ENCODE measurements around the gene DMKN.
A peak's percentile ranks its signal among the peaks of the same experiment; 100 is the strongest.

DMKN gene

GRCh38 chr19:35509018-35509652 lies 4.3 kb downstream of the DMKN start:
- Histone ChIP-seq H3K4me1 (ENCODE audit: control insufficient read depth, insufficient read depth, low read length, poor library complexity, severe bottlenecking) (no peaks in the 10 kb centered on the region), H3K4me3 (ENCODE audit: extremely low read depth, insufficient read depth, low read length, poor library complexity, severe bottlenecking) (peak overlapping the region; percentile 43), H3K36me3 (ENCODE audit: control insufficient read depth, insufficient read depth, low read length) (no peaks in the 10 kb centered on the region), H3K27ac (ENCODE audit: low read depth, low read length, severe bottlenecking) (no peak overlapping the region), H3K9me3 (ENCODE audit: control insufficient read depth, low read length) (no peaks in the 10 kb centered on the region)
- WGBS, 2 experiments (ENCODE audit: insufficient coverage in 2 of 2) = 12 to 14% methylated on average over 9 of the region's 12 CpGs

- WGBS, 2 experiments (ENCODE audit: insufficient coverage in 2 of 2) = 86% methylated on average over 1 of the region's 3 CpGs; no CpG with 5 or more reads in 1 of the 2 experiments
Observed at GRCh38 chr19:35508129-35508528, 5.3 kb downstream of the DMKN start.

GRCh38 chr19:35507561-35507960 lies 5.9 kb downstream of the DMKN start:
- 95 to 96% methylated on average over 11 of the region's 11 CpGs for WGBS, 2 experiments (ENCODE audit: insufficient coverage in 2 of 2)
- no peaks in the 10 kb centered on the region for H3K36me3 ChIP-seq (ENCODE audit: control insufficient read depth, insufficient read depth, low read length)
- H3K4me1 ChIP-seq (ENCODE audit: control insufficient read depth, insufficient read depth, low read length, poor library complexity, severe bottlenecking) = no peaks in the 10 kb centered on the region
- no peak overlapping the region for H3K27ac ChIP-seq (ENCODE audit: low read depth, low read length, severe bottlenecking)
- H3K9me3 ChIP-seq (ENCODE audit: control insufficient read depth, low read length) = no peaks in the 10 kb centered on the region
- H3K4me3 ChIP-seq (ENCODE audit: extremely low read depth, insufficient read depth, low read length, poor library complexity, severe bottlenecking) = no peak overlapping the region

More at GRCh38 chr19:35508129-35508528, 5.3 kb downstream of the DMKN start:
- H3K27ac ChIP-seq (ENCODE audit: low read depth, low read length, severe bottlenecking) = no peak overlapping the region
- no peaks in the 10 kb centered on the region for H3K36me3 ChIP-seq (ENCODE audit: control insufficient read depth, insufficient read depth, low read length)
- H3K4me1 ChIP-seq (ENCODE audit: control insufficient read depth, insufficient read depth, low read length, poor library complexity, severe bottlenecking) = no peaks in the 10 kb centered on the region
- H3K9me3 ChIP-seq (ENCODE audit: control insufficient read depth, low read length) = no peaks in the 10 kb centered on the region
- H3K4me3 ChIP-seq (ENCODE audit: extremely low read depth, insufficient read depth, low read length, poor library complexity, severe bottlenecking) = no peak overlapping the region

GRCh38 chr19:35506011-35506410 lies 7.4 kb downstream of the DMKN start:
- no peaks in the 10 kb centered on the region for H3K36me3 ChIP-seq (ENCODE audit: control insufficient read depth, insufficient read depth, low read length)
- peaks cover 3% of the 10 kb centered on the region for H3K4me1 ChIP-seq (ENCODE audit: control insufficient read depth, insufficient read depth, low read length, poor library complexity, severe bottlenecking)
- WGBS, 2 experiments (ENCODE audit: insufficient coverage in 2 of 2) = 84 to 90% methylated on average over 2 to 4 of the region's 7 CpGs
- no peaks in the 10 kb centered on the region for H3K9me3 ChIP-seq (ENCODE audit: control insufficient read depth, low read length)
- H3K4me3 ChIP-seq (ENCODE audit: extremely low read depth, insufficient read depth, low read length, poor library complexity, severe bottlenecking) = no peak overlapping the region
- H3K27ac ChIP-seq (ENCODE audit: low read depth, low read length, severe bottlenecking) = no peak overlapping the region

GRCh38 chr19:35502751-35503150 lies 10.7 kb downstream of the DMKN start:
- H3K36me3 ChIP-seq (ENCODE audit: control insufficient read depth, insufficient read depth, low read length) = no peaks in the 10 kb centered on the region
- no CpG with 5 or more reads among the region's 4 CpGs for WGBS, 2 experiments (ENCODE audit: insufficient coverage in 2 of 2)
- no peak overlapping the region for H3K4me3 ChIP-seq (ENCODE audit: extremely low read depth, insufficient read depth, low read length, poor library complexity, severe bottlenecking)
- no peaks in the 10 kb centered on the region for H3K9me3 ChIP-seq (ENCODE audit: control insufficient read depth, low read length)
- no peak overlapping the region for H3K27ac ChIP-seq (ENCODE audit: low read depth, low read length, severe bottlenecking)
- H3K4me1 ChIP-seq (ENCODE audit: control insufficient read depth, insufficient read depth, low read length, poor library complexity, severe bottlenecking) = peaks cover 3% of the 10 kb centered on the region

- Histone ChIP-seq H3K36me3 (ENCODE audit: control insufficient read depth, insufficient read depth, low read length) (no peaks in the 10 kb centered on the region), H3K9me3 (ENCODE audit: control insufficient read depth, low read length) (no peaks in the 10 kb centered on the region), H3K4me3 (ENCODE audit: extremely low read depth, insufficient read depth, low read length, poor library complexity, severe bottlenecking) (no peak overlapping the region), H3K4me1 (ENCODE audit: control insufficient read depth, insufficient read depth, low read length, poor library complexity, severe bottlenecking) (peaks cover 3% of the 10 kb centered on the region), H3K27ac (ENCODE audit: low read depth, low read length, severe bottlenecking) (no peak overlapping the region)
- WGBS, 2 experiments (ENCODE audit: insufficient coverage in 2 of 2) = 94 to 96% methylated on average over 4 to 9 of the region's 15 CpGs
Observed at GRCh38 chr19:35501684-35502083, 11.8 kb downstream of the DMKN start.

- Histone ChIP-seq H3K9me3 (ENCODE audit: control insufficient read depth, low read length) (no peaks in the 10 kb centered on the region), H3K27ac (ENCODE audit: low read depth, low read length, severe bottlenecking) (no peak overlapping the region), H3K4me1 (ENCODE audit: control insufficient read depth, insufficient read depth, low read length, poor library complexity, severe bottlenecking) (peaks cover 3% of the 10 kb centered on the region), H3K36me3 (ENCODE audit: control insufficient read depth, insufficient read depth, low read length) (no peaks in the 10 kb centered on the region), H3K4me3 (ENCODE audit: extremely low read depth, insufficient read depth, low read length, poor library complexity, severe bottlenecking) (no peak overlapping the region)
- 96 to 98% methylated on average over 6 to 7 of the region's 10 CpGs for WGBS, 2 experiments (ENCODE audit: insufficient coverage in 2 of 2)
Observed at GRCh38 chr19:35500611-35501010, 12.8 kb downstream of the DMKN start.

- no peak overlapping the region for H3K27ac ChIP-seq (ENCODE audit: low read depth, low read length, severe bottlenecking)
- no peaks in the 10 kb centered on the region for H3K36me3 ChIP-seq (ENCODE audit: control insufficient read depth, insufficient read depth, low read length)
- H3K9me3 ChIP-seq (ENCODE audit: control insufficient read depth, low read length) = no peaks in the 10 kb centered on the region
- 88% methylated on average over 7 of the region's 9 CpGs for whole genome bisulfite sequencing, 2 experiments (ENCODE audit: insufficient coverage in 2 of 2)
- H3K4me1 ChIP-seq (ENCODE audit: control insufficient read depth, insufficient read depth, low read length, poor library complexity, severe bottlenecking) = peaks cover 3% of the 10 kb centered on the region
- no peak overlapping the region for H3K4me3 ChIP-seq (ENCODE audit: extremely low read depth, insufficient read depth, low read length, poor library complexity, severe bottlenecking)
Observed at GRCh38 chr19:35498984-35499527, 14.4 kb downstream of the DMKN start.

- Histone ChIP-seq H3K4me3 (ENCODE audit: extremely low read depth, insufficient read depth, low read length, poor library complexity, severe bottlenecking) (no peak overlapping the region), H3K9me3 (ENCODE audit: control insufficient read depth, low read length) (no peaks in the 10 kb centered on the region), H3K27ac (ENCODE audit: low read depth, low read length, severe bottlenecking) (no peak overlapping the region), H3K36me3 (ENCODE audit: control insufficient read depth, insufficient read depth, low read length) (no peaks in the 10 kb centered on the region), H3K4me1 (ENCODE audit: control insufficient read depth, insufficient read depth, low read length, poor library complexity, severe bottlenecking) (peaks cover 3% of the 10 kb centered on the region)
- WGBS, 2 experiments (ENCODE audit: insufficient coverage in 2 of 2) = 100% methylated on average over 1 to 2 of the region's 3 CpGs
Observed at GRCh38 chr19:35498220-35498619, 15.2 kb downstream of the DMKN start.

GRCh38 chr19:35497406-35497805 lies 16.0 kb downstream of the DMKN start:
- H3K36me3 ChIP-seq (ENCODE audit: control insufficient read depth, insufficient read depth, low read length) = no peaks in the 10 kb centered on the region
- no peaks in the 10 kb centered on the region for H3K9me3 ChIP-seq (ENCODE audit: control insufficient read depth, low read length)
- no peak overlapping the region for H3K27ac ChIP-seq (ENCODE audit: low read depth, low read length, severe bottlenecking)
- peaks cover 3% of the 10 kb centered on the region for H3K4me1 ChIP-seq (ENCODE audit: control insufficient read depth, insufficient read depth, low read length, poor library complexity, severe bottlenecking)
- 85 to 90% methylated on average over 14 of the region's 14 CpGs for WGBS, 2 experiments (ENCODE audit: insufficient coverage in 2 of 2)
- no peak overlapping the region for H3K4me3 ChIP-seq (ENCODE audit: extremely low read depth, insufficient read depth, low read length, poor library complexity, severe bottlenecking)

Measured in mesodermal cell (in vitro differentiated cells).